ENCODE measurements around the gene TMEM14A. TPM values are rescaled to one million over a fixed set of nuclear protein-coding genes. Genes with fewer than 3 reads are reported as not detected.

TMEM14A gene
- total and polyA plus RNA-seq, 9 of the 15 experiments (the other 6 are each of a cell fraction or from before 2014, with no cell fraction given) = 3.5 to 43.3 (median 8.5) TPM

DNA sequence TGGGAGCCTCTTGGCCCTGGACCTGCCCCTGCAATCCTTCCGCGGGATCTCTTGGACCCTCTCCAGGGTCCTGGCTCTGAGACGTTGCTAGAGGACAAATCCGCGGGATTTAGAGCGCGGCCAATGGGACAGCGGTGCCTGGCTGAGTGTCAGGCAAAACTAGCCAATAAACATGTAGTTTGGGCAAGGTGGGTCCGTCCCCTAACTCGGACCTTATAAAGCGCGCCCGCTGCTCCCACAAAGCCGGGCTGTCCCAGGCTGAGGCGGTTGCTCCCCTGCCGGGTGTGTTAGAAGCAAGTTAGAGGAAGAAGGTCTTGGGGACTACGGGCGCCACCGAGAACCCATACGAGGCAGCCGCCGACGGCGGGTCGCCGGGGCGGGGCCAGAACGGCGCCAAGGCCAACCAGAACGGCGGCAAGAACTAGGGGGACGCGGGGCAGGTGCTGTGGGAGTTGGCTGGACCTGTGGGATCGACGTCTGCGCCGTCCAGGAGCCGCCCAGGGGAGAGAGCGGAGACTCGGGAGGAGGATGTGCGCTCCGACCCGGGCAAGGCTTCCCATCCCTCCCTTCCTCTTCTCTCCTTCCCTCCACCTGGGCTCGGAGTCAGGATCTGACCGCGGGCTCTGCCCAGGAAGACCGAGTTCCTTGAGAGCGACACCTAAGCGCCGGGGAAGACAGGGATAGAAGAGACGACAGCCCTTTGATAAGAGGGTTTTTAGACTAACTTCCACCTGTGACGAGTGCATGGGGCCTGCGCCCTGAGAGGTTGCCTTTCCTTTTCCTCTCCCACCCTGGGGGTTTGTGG is 6.5 kb upstream of the TMEM14A start (continued):
- no peak for TF ChIP-seq NCOA1 (IDR thresholded peaks at IDR 0.05; ENCODE audit: low read depth)
- TF ChIP-seq DPF2 (IDR thresholded peaks at IDR 0.05) = 0 out of 2 replicates have a peak, but pooled peaks have one; percentile 2
- TF ChIP-seq ZNF707 (CRISPR knock-in tag; conservative IDR thresholded peaks at IDR 0.05) = no peak
- no peak for TF ChIP-seq SIN3B (IDR thresholded peaks at IDR 0.05; ENCODE audit: low read depth)
- TF ChIP-seq, protein P1, sequence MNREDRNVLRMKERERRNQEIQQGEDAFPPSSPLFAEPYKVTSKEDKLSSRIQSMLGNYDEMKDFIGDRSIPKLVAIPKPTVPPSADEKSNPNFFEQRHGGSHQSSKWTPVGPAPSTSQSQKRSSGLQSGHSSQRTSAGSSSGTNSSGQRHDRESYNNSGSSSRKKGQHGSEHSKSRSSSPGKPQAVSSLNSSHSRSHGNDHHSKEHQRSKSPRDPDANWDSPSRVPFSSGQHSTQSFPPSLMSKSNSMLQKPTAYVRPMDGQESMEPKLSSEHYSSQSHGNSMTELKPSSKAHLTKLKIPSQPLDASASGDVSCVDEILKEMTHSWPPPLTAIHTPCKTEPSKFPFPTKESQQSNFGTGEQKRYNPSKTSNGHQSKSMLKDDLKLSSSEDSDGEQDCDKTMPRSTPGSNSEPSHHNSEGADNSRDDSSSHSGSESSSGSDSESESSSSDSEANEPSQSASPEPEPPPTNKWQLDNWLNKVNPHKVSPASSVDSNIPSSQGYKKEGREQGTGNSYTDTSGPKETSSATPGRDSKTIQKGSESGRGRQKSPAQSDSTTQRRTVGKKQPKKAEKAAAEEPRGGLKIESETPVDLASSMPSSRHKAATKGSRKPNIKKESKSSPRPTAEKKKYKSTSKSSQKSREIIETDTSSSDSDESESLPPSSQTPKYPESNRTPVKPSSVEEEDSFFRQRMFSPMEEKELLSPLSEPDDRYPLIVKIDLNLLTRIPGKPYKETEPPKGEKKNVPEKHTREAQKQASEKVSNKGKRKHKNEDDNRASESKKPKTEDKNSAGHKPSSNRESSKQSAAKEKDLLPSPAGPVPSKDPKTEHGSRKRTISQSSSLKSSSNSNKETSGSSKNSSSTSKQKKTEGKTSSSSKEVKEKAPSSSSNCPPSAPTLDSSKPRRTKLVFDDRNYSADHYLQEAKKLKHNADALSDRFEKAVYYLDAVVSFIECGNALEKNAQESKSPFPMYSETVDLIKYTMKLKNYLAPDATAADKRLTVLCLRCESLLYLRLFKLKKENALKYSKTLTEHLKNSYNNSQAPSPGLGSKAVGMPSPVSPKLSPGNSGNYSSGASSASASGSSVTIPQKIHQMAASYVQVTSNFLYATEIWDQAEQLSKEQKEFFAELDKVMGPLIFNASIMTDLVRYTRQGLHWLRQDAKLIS (CRISPR knock-in tag; IDR thresholded peaks at IDR 0.05) = no peak; the same call in 1 of the 2 replicates
- no peak for TF ChIP-seq HMG20A (CRISPR knock-in tag; conservative IDR thresholded peaks at IDR 0.05)
- no peak for TF ChIP-seq HNRNPLL (IDR thresholded peaks at IDR 0.05; ENCODE audit: low read depth, low read length, poor library complexity, severe bottlenecking)
- TF ChIP-seq CBX8 (IDR thresholded peaks at IDR 0.05; ENCODE audit: borderline replicate concordance, extremely low read depth, low read depth, low read length, poor library complexity, severe bottlenecking) = no peak
- peak; percentile 98 for TF ChIP-seq TBP (optimal IDR thresholded peaks at IDR 0.05; ENCODE audit: low read depth, low read length)
- no peak for TF ChIP-seq FOSL1 (tag; conservative IDR thresholded peaks at IDR 0.05)
- TF ChIP-seq, protein P2, sequence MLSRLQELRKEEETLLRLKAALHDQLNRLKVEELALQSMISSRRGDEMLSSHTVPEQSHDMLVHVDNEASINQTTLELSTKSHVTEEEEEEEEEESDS (CRISPR knock-in tag; IDR thresholded peaks at IDR 0.05) = no peak
- no peak for TF ChIP-seq MCM2 (IDR thresholded peaks at IDR 0.05; ENCODE audit: low read depth)
- TF ChIP-seq, protein P3, sequence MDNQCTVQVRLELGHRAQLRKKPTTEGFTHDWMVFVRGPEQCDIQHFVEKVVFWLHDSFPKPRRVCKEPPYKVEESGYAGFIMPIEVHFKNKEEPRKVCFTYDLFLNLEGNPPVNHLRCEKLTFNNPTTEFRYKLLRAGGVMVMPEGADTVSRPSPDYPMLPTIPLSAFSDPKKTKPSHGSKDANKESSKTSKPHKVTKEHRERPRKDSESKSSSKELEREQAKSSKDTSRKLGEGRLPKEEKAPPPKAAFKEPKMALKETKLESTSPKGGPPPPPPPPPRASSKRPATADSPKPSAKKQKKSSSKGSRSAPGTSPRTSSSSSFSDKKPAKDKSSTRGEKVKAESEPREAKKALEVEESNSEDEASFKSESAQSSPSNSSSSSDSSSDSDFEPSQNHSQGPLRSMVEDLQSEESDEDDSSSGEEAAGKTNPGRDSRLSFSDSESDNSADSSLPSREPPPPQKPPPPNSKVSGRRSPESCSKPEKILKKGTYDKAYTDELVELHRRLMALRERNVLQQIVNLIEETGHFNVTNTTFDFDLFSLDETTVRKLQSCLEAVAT (IDR thresholded peaks at IDR 0.05) = no peak
- peak; percentile 98 for TF ChIP-seq ZBTB7A (IDR thresholded peaks at IDR 0.05; ENCODE audit: borderline replicate concordance, control insufficient read depth, low read depth, low read length)
- no peak for TF ChIP-seq CCNT2 (IDR thresholded peaks at IDR 0.05; ENCODE audit: borderline replicate concordance, extremely low read depth, insufficient read length, low read depth, low read length)
- no peak for TF ChIP-seq PURB (CRISPR knock-in tag; IDR thresholded peaks at IDR 0.05; ENCODE audit: low read depth)
- TF ChIP-seq KAT7 (CRISPR knock-in tag; IDR thresholded peaks at IDR 0.05; ENCODE audit: borderline replicate concordance) = peak; percentile 42; the same call in 1 of the 2 replicates
- 0 out of 2 replicates have a peak, but pooled peaks have one; percentile 4 for TF ChIP-seq SMARCA5 (IDR thresholded peaks at IDR 0.05)
- TF ChIP-seq, protein P4, sequence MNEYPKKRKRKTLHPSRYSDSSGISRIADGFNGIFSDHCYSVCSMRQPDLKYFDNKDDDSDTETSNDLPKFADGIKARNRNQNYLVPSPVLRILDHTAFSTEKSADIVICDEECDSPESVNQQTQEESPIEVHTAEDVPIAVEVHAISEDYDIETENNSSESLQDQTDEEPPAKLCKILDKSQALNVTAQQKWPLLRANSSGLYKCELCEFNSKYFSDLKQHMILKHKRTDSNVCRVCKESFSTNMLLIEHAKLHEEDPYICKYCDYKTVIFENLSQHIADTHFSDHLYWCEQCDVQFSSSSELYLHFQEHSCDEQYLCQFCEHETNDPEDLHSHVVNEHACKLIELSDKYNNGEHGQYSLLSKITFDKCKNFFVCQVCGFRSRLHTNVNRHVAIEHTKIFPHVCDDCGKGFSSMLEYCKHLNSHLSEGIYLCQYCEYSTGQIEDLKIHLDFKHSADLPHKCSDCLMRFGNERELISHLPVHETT (CRISPR knock-in tag; conservative IDR thresholded peaks at IDR 0.05 in 1 of 2, IDR thresholded peaks at IDR 0.05 in 1 of 2) = no peak

All from K562 (cell line).